ENCODE measurements around the gene TIFAB.

DNA sequence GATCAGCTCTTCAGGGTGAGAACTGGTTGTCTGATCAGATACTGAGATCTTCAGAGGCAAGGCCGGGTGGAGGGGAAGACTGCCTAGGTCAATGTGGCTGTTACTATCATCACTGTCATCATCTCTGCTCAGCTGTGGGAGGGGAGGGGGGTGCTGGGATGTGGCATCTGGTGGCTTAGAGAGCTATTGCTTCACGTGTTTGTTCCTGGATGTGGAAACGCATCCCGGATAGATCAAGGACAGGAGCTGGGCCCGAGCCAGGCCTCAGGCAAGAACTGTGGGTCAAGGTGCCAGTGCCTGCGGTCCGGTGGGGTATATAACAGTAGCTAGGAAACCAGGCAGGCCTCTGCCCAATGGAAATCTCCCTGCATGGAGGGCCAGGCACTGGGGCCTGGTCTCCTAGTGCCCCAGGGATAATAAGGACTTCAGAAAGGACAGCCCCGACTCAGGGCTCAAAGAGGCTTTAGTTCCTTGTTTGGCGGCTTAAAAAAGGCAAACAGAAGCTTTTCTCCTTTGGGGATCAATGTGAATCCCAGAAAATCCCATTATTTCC, 30.3 kb upstream of the TIFAB start:
- TF ChIP-seq, protein P1, sequence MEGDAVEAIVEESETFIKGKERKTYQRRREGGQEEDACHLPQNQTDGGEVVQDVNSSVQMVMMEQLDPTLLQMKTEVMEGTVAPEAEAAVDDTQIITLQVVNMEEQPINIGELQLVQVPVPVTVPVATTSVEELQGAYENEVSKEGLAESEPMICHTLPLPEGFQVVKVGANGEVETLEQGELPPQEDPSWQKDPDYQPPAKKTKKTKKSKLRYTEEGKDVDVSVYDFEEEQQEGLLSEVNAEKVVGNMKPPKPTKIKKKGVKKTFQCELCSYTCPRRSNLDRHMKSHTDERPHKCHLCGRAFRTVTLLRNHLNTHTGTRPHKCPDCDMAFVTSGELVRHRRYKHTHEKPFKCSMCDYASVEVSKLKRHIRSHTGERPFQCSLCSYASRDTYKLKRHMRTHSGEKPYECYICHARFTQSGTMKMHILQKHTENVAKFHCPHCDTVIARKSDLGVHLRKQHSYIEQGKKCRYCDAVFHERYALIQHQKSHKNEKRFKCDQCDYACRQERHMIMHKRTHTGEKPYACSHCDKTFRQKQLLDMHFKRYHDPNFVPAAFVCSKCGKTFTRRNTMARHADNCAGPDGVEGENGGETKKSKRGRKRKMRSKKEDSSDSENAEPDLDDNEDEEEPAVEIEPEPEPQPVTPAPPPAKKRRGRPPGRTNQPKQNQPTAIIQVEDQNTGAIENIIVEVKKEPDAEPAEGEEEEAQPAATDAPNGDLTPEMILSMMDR (IDR thresholded peaks at IDR 0.05), result no peak
- TF ChIP-seq POLR2A (IDR thresholded peaks at IDR 0.05), result no peak

Measured in stomach (tissue), 4 donors.